Fibroblast of skin of left biceps (primary cell): ENCODE measurements around the gene KCTD18.
A peak's percentile ranks its signal among the peaks of the same experiment; 100 is the strongest.

Source experiments
- DNase-seq, 2 experiments: peaks; one replicate each; pipeline ENCODE4 v3.0.0-alpha.2; 2013; ENCODE audit warnings: low read depth in 2 of 2

The KCTD18 gene

GRCh38 chr2:200486529-200486928, 23.3 kb downstream of the KCTD18 start:
- DNase-seq = no peak

- DNase-seq = no peak
These were observed 24.9 kb downstream of the KCTD18 start for GRCh38 chr2:200484934-200485333.

GRCh38 chr2:200483729-200484198, 26.1 kb downstream of the KCTD18 start:
- DNase-seq = no peak

- no peak for DNase-seq
These were observed 27.7 kb downstream of the KCTD18 start for GRCh38 chr2:200482194-200482593.

- DNase-seq = peak; percentile 42
These were observed 30.1 kb downstream of the KCTD18 start for GRCh38 chr2:200479692-200480265.

GRCh38 chr2:200477667-200478131, 32.2 kb downstream of the KCTD18 start:
- DNase-seq = no peak

GRCh38 chr2:200476836-200477235, 33.0 kb downstream of the KCTD18 start:
- DNase-seq = no peak

- no peak for DNase-seq
These were observed 34.1 kb downstream of the KCTD18 start for GRCh38 chr2:200475795-200476194.

GRCh38 chr2:200472853-200473464, 36.9 kb downstream of the KCTD18 start:
- no peak for DNase-seq

GRCh38 chr2:200471928-200472645, 37.8 kb downstream of the KCTD18 start:
- no peak for DNase-seq

- DNase-seq = no peak
These were observed 38.5 kb downstream of the KCTD18 start for GRCh38 chr2:200471324-200471848.

GRCh38 chr2:200470230-200470629, 39.6 kb downstream of the KCTD18 start:
- DNase-seq = no peak

GRCh38 chr2:200469708-200470211, 40.1 kb downstream of the KCTD18 start:
- DNase-seq = no peak

GRCh38 chr2:200467806-200468681, 41.8 kb downstream of the KCTD18 start:
- no peak for DNase-seq

- no peak for DNase-seq
These were observed 43.1 kb downstream of the KCTD18 start for GRCh38 chr2:200466425-200467418.

GRCh38 chr2:200463452-200463851, 46.4 kb downstream of the KCTD18 start:
- DNase-seq = no peak

GRCh38 chr2:200461846-200462710, 47.8 kb downstream of the KCTD18 start:
- no peak for DNase-seq

GRCh38 chr2:200459101-200459500, 50.8 kb downstream of the KCTD18 start:
- DNase-seq = no peak

GRCh38 chr2:200456567-200456966, 53.3 kb downstream of the KCTD18 start:
- no peak for DNase-seq
